ENCODE data around the gene ZNF750.

Gene ZNF750

GRCh38 chr17:82804442-82805191, 35.2 kb downstream of the ZNF750 start:
- no peak for TF ChIP-seq CTCF (IDR thresholded peaks at IDR 0.05; ENCODE audit: low read depth, low read length)
- no peak for DNase-seq
- Histone ChIP-seq H3K36me3 (peaks cover 78% of the 10 kb centered on the region), H3K4me3 (ENCODE audit: low read depth, low read length) (no peak overlapping the region), H3K27ac (no peak overlapping the region), H3K9me3 (ENCODE audit: severe bottlenecking) (peaks cover 3% of the 10 kb centered on the region), H3K27me3 (ENCODE audit: insufficient read depth, low read depth, severe bottlenecking) (no peaks in the 10 kb centered on the region)

GRCh38 chr17:82803606-82804005, 36.2 kb downstream of the ZNF750 start:
- Histone ChIP-seq H3K36me3 (peaks cover 78% of the 10 kb centered on the region), H3K27ac (no peak overlapping the region), H3K9me3 (ENCODE audit: severe bottlenecking) (peaks cover 3% of the 10 kb centered on the region), H3K27me3 (ENCODE audit: insufficient read depth, low read depth, severe bottlenecking) (no peaks in the 10 kb centered on the region), H3K4me3 (ENCODE audit: low read depth, low read length) (no peak overlapping the region)
- no peak for TF ChIP-seq CTCF (IDR thresholded peaks at IDR 0.05; ENCODE audit: low read depth, low read length)
- DNase-seq = no peak

GRCh38 chr17:82803185-82803584, 36.6 kb downstream of the ZNF750 start:
- DNase-seq = no peak
- H3K9me3 ChIP-seq (ENCODE audit: severe bottlenecking) = peaks cover 3% of the 10 kb centered on the region
- no peak overlapping the region for H3K4me3 ChIP-seq (ENCODE audit: low read depth, low read length)
- H3K36me3 ChIP-seq = peaks cover 82% of the 10 kb centered on the region
- no peak for TF ChIP-seq CTCF (IDR thresholded peaks at IDR 0.05; ENCODE audit: low read depth, low read length)
- no peaks in the 10 kb centered on the region for H3K27me3 ChIP-seq (ENCODE audit: insufficient read depth, low read depth, severe bottlenecking)
- H3K27ac ChIP-seq = no peak overlapping the region

- no peak for DNase-seq
- peaks cover 3% of the 10 kb centered on the region for H3K9me3 ChIP-seq (ENCODE audit: severe bottlenecking)
- H3K27me3 ChIP-seq (ENCODE audit: insufficient read depth, low read depth, severe bottlenecking) = no peaks in the 10 kb centered on the region
- H3K36me3 ChIP-seq = peaks cover 80% of the 10 kb centered on the region
- H3K27ac ChIP-seq = no peak overlapping the region
- no peak overlapping the region for H3K4me3 ChIP-seq (ENCODE audit: low read depth, low read length)
- TF ChIP-seq CTCF (IDR thresholded peaks at IDR 0.05; ENCODE audit: low read depth, low read length) = no peak
Observed at GRCh38 chr17:82802075-82802780, 37.6 kb downstream of the ZNF750 start.

- peaks cover 3% of the 10 kb centered on the region for H3K9me3 ChIP-seq (ENCODE audit: severe bottlenecking)
- H3K4me3 ChIP-seq (ENCODE audit: low read depth, low read length) = no peak overlapping the region
- H3K27me3 ChIP-seq (ENCODE audit: insufficient read depth, low read depth, severe bottlenecking) = no peaks in the 10 kb centered on the region
- TF ChIP-seq CTCF (IDR thresholded peaks at IDR 0.05; ENCODE audit: low read depth, low read length) = no peak
- H3K27ac ChIP-seq = no peak overlapping the region
- peaks cover 73% of the 10 kb centered on the region for H3K36me3 ChIP-seq
- DNase-seq = no peak
Observed at GRCh38 chr17:82801377-82801970, 38.3 kb downstream of the ZNF750 start.

Data from WERI-Rb-1 (cell line).